Stimulated activated CD4-positive, alpha-beta T cell treated with anti-CD3 and anti-CD28 coated beads, Interleukin-12 subunit alpha, Interleukin-12 subunit beta, amount 100 ng/mL, for 24 hours (primary cell): Measurements from ENCODE around the gene TFAP2E.
A peak's percentile ranks its signal among the peaks of the same experiment; 100 is the strongest.
"Not testable (repeated sequence)": the region's sequence is repeated elsewhere in the genome, so short reads cannot be mapped to it uniquely, and the experiment has no call there.

Source experiments
- DNase-seq, 2 experiments: peaks; one replicate each; pipeline ENCODE4 v3.0.0-alpha.2; 2020; ENCODE audit warnings: low read depth in 2 of 2

The TFAP2E gene

GRCh38 chr1:35574125-35574654 is 1.1 kb downstream of the TFAP2E start:
- no peak for DNase-seq

GRCh38 chr1:35574655-35575415 is 1.7 kb downstream of the TFAP2E start:
- DNase-seq = no peak

GRCh38 chr1:35575416-35575958 is 2.4 kb downstream of the TFAP2E start:
- DNase-seq = no peak

GRCh38 chr1:35576061-35576765 is 3.1 kb downstream of the TFAP2E start:
- no peak for DNase-seq

- DNase-seq = not testable (repeated sequence)
Observed at GRCh38 chr1:35576766-35577070, 3.6 kb downstream of the TFAP2E start.

GRCh38 chr1:35577071-35577998 is 4.2 kb downstream of the TFAP2E start:
- DNase-seq = peak in 1 of 2 experiments; percentile 41

- no peak for DNase-seq
Observed at GRCh38 chr1:35580949-35581388, 7.9 kb downstream of the TFAP2E start.

- not testable (repeated sequence) for DNase-seq
Observed at GRCh38 chr1:35581621-35582020, 8.5 kb downstream of the TFAP2E start.

GRCh38 chr1:35585281-35585680 is 12.2 kb downstream of the TFAP2E start:
- no peak for DNase-seq

- DNase-seq = not testable (repeated sequence)
Observed at GRCh38 chr1:35585805-35586204, 12.7 kb downstream of the TFAP2E start.

GRCh38 chr1:35586808-35587207 is 13.7 kb downstream of the TFAP2E start:
- no peak for DNase-seq

GRCh38 chr1:35587736-35588135 is 14.6 kb downstream of the TFAP2E start:
- no peak for DNase-seq

- no peak for DNase-seq
Observed at GRCh38 chr1:35588197-35588910, 15.2 kb downstream of the TFAP2E start.

GRCh38 chr1:35589516-35590427 is 16.7 kb downstream of the TFAP2E start:
- DNase-seq = no peak

- DNase-seq = no peak
Observed at GRCh38 chr1:35590476-35591040, 17.4 kb downstream of the TFAP2E start.

GRCh38 chr1:35591211-35591610 is 18.1 kb downstream of the TFAP2E start:
- no peak for DNase-seq

- DNase-seq = no peak
Observed at GRCh38 chr1:35592991-35593769, 20.1 kb downstream of the TFAP2E start.

- DNase-seq = no peak
Observed at GRCh38 chr1:35594005-35594760, 21.1 kb downstream of the TFAP2E start.
